Activated CD4-positive, alpha-beta T cell treated with anti-CD3 and anti-CD28 coated beads, Interleukin-2, amount 10 ng/mL, durations not matched to agents 7 days and 5 days (primary cell): Measurements from ENCODE around the gene MRPS25. TPM values are rescaled to one million over a fixed set of nuclear protein-coding genes. Genes with fewer than 3 reads are reported as not detected.

Experiments used
- CTCF ChIA-PET: fragments of 350-600 bp; sonication (Branson Sonifier 250); formaldehyde crosslinking; loops from one replicate; lab custom pipeline; 2021; ENCODE audit warnings: antibody characterized with exemption; lab: Charles Lee
- POLR2A ChIA-PET: fragments of 350-600 bp; sonication (Branson Sonifier 250); formaldehyde crosslinking; loops from one replicate; lab custom pipeline; 2021; ENCODE audit warnings: antibody characterized with exemption; lab: Charles Lee
- DNase-seq: peaks from one replicate; pipeline ENCODE4 v3.0.0-alpha.2; 2020
- H3K27ac Mint-ChIP-seq: one replicate; pipeline ENCODE4 v1.8.0; 2021; ENCODE audit warnings: mild to moderate bottlenecking, moderate library complexity, mixed read lengths
- H3K27me3 Mint-ChIP-seq: one replicate; pipeline ENCODE4 v1.8.0; 2021; ENCODE audit warnings: mixed read lengths
- H3K36me3 Mint-ChIP-seq: one replicate; pipeline ENCODE4 v1.8.0; 2021; ENCODE audit warnings: low read depth, mixed read lengths
- H3K4me1 Mint-ChIP-seq: one replicate; pipeline ENCODE4 v1.8.0; 2021; ENCODE audit warnings: mixed read lengths
- H3K4me3 Mint-ChIP-seq: one replicate; pipeline ENCODE4 v1.8.0; 2021; ENCODE audit warnings: mild to moderate bottlenecking, moderate library complexity, mixed read lengths
- H3K9me3 Mint-ChIP-seq: one replicate; pipeline ENCODE4 v1.8.0; 2021; ENCODE audit warnings: mixed read lengths
- total RNA-seq, 2 experiments: library from RNA; stranded (reverse); gene quantifications; one replicate each; pipeline ENCODE4 v1.2.3, GENCODE V29; 2021

Gene MRPS25
- total RNA-seq, 2 experiments from 2014 or later, result 49.4 to 52.9 TPM

DNA sequence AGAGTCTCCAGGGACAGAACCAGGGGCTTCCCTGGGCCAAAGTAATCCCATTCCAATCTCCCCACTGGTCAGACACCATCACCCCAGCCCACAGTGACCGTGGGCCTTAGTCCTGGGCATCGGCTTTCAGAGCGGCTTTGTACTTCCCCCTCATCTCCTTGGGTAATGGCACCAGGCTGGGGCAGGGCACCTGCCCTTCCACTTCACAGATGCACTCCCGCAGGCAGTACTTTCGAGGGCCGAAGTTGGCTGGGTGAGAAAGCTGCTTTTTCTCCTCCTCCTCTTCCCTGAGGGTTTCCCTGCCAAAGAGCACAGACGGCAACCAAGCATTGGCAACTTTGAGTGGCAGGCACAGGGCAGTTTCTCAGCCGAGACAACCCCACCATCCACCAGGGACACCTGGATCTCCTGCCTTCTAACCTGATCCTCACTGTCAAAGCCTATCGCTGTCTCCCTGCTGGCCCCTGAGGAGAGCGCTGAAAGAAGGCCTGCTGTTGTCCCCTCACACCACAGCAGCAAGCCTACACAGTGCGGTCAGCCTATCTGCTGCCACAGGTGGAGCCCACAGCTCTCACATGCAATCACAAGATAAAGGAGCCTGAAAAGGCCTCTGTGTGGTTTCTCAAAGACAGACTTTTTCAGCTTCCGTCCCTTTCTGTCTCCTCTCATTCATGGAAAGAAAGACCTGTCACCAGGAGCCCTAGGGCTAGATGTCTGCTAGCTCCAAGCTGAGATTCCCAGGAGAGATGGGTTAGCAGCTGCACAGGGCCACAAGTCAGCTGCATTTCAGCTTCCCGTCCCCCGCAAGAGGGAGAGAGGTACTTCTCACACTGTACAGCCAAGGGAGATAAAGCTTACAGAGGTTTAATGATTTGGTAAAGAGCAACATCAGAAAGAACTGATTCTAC is 12.5 kb downstream of the MRPS25 start:
- no peak for DNase-seq
- ChIA-PET CTCF (interaction anchor here (0.7 to 3.2 kb wide), 4 partner anchors 16 to 73 kb away, joined by 3 to 9 read pairs (median 3); no protein-coding TSS in a partner anchor), POLR2A (no interaction called here)
- H3K9me3 Mint-ChIP-seq, result peaks cover 2% of the 10 kb centered on the region
- no peak overlapping the region for H3K4me3 Mint-ChIP-seq
- H3K4me1 Mint-ChIP-seq, result peaks cover 39% of the 10 kb centered on the region
- no peaks in the 10 kb centered on the region for H3K27me3 Mint-ChIP-seq
- H3K27ac Mint-ChIP-seq, result no peak overlapping the region
- H3K36me3 Mint-ChIP-seq, result peaks cover 49% of the 10 kb centered on the region

DNA sequence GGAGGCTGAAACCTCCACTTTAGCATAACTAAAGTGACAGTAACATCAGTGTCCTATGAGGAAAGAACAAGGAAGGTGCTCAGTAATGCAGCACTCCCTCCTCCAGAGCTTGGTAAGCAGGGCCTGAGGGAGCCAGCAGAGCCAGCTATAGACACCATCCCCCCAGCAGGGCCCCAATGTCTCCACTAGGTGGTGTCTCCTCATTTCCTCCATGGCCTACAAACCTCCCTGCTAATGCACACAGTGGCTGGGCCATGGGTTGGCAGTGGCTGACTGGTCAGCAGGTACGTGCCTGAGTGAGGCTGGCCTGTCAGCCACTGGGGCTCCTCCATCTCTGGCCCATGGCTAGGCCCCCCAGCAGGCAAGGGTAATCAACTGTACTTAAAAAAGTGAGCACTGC is 13.6 kb downstream of the MRPS25 start:
- Mint-ChIP-seq H3K36me3 (peaks cover 48% of the 10 kb centered on the region), H3K4me3 (no peak overlapping the region), H3K27ac (peak overlapping the region; percentile 46), H3K27me3 (no peaks in the 10 kb centered on the region), H3K9me3 (peaks cover 2% of the 10 kb centered on the region), H3K4me1 (peaks cover 36% of the 10 kb centered on the region)
- ChIA-PET CTCF (interaction anchor here (0.7 to 3.2 kb wide), 10 partner anchors 9 to 51 kb away, joined by 3 to 9 read pairs (median 4); partner anchors contain the start of gene MRPS25), POLR2A (no interaction called here)
- peak; percentile 57 for DNase-seq

DNA sequence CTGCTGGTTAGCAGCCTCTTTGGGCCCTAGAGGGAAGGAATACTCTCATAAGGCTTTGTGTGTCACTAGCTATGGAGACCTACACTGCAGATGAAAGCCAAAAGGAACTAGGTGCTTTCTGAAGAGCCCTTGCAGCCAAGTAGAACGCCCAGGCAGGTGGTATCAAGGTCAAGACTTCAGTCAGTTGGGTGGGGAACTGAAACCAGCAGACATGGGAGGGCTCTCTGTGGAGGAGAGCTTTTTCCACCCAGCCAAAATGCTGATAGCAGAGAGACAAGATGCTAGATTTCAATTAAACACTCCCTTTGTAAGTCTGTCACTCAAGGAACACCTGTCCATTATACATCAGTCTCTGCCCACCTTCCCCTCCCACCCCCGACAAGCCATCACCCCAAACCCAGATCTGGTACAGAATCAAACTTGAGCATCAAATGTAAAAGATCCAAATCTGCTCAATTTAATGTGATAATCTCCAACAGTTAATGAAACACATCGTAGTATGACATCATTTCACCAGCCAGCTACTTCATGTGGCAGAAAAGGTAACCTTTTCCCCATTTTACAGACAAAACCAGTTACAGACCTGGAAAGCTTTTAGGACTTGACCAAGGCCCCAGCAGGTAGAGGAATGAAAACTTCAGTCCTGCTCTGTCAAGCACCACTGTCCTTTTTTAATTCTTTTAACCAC is 14.6 kb downstream of the MRPS25 start:
- no peaks in the 10 kb centered on the region for H3K27me3 Mint-ChIP-seq
- DNase-seq, result no peak
- peaks cover 36% of the 10 kb centered on the region for H3K4me1 Mint-ChIP-seq
- peak overlapping the region; percentile 27 for H3K27ac Mint-ChIP-seq
- ChIA-PET POLR2A (no interaction called here), CTCF (interaction anchor here (0.9 to 3.2 kb wide), 5 partner anchors 14 to 20 kb away, joined by 3 to 9 read pairs (median 4); no protein-coding TSS in a partner anchor)
- H3K9me3 Mint-ChIP-seq, result peaks cover 2% of the 10 kb centered on the region
- peaks cover 46% of the 10 kb centered on the region for H3K36me3 Mint-ChIP-seq
- no peak overlapping the region for H3K4me3 Mint-ChIP-seq

DNA sequence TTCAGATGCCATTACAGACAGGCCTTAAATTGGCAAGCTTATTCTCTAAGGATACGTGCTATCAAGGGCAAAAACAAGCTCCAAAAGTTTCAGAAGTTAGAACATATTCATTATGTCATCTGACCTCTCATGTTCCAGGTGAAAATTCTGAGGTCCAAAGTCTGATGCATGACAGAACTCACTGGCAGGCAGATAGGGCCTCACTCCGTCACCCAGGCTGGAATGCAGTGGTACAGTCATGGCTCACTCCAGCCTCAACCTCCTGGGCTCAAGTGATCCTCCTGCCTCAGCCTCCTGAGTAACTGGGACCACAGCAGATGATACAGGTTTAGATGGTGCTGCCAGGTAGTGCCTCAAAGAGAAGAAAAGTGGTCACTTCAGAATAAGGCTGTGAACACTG is 15.5 kb downstream of the MRPS25 start:
- H3K27me3 Mint-ChIP-seq, result no peaks in the 10 kb centered on the region
- POLR2A ChIA-PET, result no interaction called here
- CTCF ChIA-PET, result interaction anchor here (1.0 kb wide), 1 partner anchor 26 kb away, joined by 3 read pairs; no protein-coding TSS in a partner anchor
- no peaks in the 10 kb centered on the region for H3K9me3 Mint-ChIP-seq
- peaks cover 29% of the 10 kb centered on the region for H3K4me1 Mint-ChIP-seq
- no peak for DNase-seq
- H3K4me3 Mint-ChIP-seq, result no peak overlapping the region
- peak overlapping the region; percentile 41 for H3K27ac Mint-ChIP-seq
- H3K36me3 Mint-ChIP-seq, result peaks cover 44% of the 10 kb centered on the region

DNA sequence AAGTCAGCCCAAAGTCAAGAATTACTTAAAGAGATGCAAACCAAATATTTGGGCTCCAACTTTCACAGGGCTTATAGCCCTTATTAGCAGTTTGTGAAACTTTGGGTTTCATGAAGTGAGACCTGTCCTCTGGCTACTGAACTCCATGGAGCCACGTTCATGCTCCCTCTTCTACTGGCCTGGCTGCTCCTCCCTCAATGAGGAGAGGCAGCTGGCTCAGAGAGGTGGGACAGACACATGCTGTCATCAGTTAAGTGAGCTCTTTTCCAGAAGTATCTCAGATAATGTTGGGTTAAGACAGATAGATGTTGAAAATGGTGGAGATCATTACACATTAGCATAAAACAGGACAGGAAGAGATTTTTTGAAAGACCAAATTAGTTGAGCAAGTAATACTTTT is 19.4 kb downstream of the MRPS25 start:
- POLR2A ChIA-PET, result interaction anchor here (0.5 kb wide), 1 partner anchor 156 kb away, joined by 5 read pairs; no protein-coding TSS in a partner anchor
- Mint-ChIP-seq H3K36me3 (peaks cover 51% of the 10 kb centered on the region), H3K27ac (peak overlapping the region; percentile 67), H3K9me3 (no peaks in the 10 kb centered on the region), H3K4me3 (no peak overlapping the region), H3K27me3 (no peaks in the 10 kb centered on the region), H3K4me1 (peaks cover 17% of the 10 kb centered on the region)
- DNase-seq, result no peak
- CTCF ChIA-PET, result interaction anchor here (1.1 kb wide), 1 partner anchor 62 kb away, joined by 3 read pairs; no protein-coding TSS in a partner anchor

DNA sequence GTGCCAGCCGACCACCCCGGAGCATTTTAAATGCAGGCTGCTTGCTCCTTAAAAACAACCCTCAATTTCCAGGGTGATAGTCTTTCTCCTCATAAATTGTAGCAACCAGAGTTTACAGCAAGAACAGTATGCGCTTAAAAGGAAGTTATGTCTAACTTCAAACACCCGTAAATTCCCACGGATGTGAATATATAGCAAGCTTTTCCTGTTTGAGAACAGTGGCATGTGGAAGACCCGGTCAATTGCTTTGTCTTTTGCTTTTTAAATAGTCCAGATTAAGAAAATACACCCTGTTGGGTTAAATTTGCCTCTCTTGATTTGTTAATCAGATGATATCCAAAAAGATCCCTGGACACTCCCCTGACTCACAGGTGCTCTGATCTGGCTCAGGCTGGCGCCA is 20.8 kb downstream of the MRPS25 start:
- H3K27me3 Mint-ChIP-seq, result no peaks in the 10 kb centered on the region
- no peak for DNase-seq
- H3K9me3 Mint-ChIP-seq, result no peaks in the 10 kb centered on the region
- ChIA-PET CTCF (no interaction called here), POLR2A (interaction anchor here (0.6 kb wide), 1 partner anchor 11 kb away, joined by 3 read pairs; no protein-coding TSS in a partner anchor)
- no peak overlapping the region for H3K4me3 Mint-ChIP-seq
- H3K27ac Mint-ChIP-seq, result peak overlapping the region; percentile 25
- H3K36me3 Mint-ChIP-seq, result peaks cover 52% of the 10 kb centered on the region
- peaks cover 17% of the 10 kb centered on the region for H3K4me1 Mint-ChIP-seq

DNA sequence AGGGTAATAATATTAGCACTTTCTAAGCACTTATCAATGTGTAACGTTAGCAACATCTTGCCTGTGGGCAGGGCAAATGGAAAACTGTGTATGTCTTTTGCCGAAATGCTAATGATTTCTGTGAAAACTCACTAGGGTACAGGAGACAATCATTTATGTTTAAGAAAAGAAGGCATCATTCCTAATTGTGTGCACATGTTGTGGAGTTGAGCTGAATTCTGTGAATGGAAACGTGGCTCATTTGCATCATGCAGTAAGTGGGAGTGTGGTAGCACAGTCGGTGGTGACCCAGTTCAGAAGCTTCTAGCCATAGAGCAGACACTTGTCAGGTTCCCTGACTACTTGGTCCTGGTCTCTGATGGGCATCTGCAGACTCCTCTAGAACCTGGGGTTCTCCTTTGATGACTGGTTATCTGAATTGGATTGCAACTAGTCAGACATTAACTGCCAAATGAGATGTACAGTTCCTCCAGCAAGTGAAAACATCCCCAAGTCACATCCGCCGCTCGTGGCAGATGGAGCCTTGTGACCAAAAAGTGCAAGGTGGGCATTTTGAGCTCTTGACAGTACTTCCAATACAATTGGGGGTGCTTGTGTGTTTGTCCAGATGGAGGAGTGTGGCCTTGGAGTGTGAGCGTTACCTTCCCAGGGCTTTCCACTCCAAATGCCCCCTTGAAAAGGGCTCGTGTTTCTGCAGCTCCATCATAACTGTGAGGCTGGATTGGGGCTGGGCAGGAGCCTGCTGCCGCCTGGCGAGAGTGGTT is 21.5 kb downstream of the MRPS25 start:
- ChIA-PET POLR2A (no interaction called here), CTCF (no interaction called here)
- Mint-ChIP-seq H3K9me3 (no peaks in the 10 kb centered on the region), H3K27ac (no peak overlapping the region), H3K4me1 (peaks cover 17% of the 10 kb centered on the region), H3K4me3 (no peak overlapping the region), H3K27me3 (no peaks in the 10 kb centered on the region), H3K36me3 (peaks cover 56% of the 10 kb centered on the region)
- DNase-seq, result no peak

DNA sequence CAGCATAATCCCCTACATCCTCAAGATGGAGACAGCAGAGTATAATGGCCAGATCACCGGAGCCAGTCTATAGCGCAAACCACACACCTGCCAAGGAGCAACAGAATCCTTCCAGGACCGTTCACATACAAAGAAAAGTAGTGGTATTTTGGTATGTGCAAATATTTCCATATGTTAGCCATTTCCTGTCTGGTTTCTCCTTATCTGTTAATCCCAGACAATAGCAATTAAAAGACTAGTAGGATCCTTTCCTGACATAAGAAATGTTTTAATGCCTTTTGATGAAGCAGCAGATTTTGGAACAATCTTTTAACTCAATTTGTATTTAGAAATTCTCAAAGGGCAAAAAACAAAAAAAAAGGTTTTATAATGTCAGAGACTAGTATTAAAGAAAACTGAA is 22.2 kb downstream of the MRPS25 start:
- H3K4me3 Mint-ChIP-seq, result no peak overlapping the region
- CTCF ChIA-PET, result interaction anchor here (1.3 kb wide), 1 partner anchor 8 kb away, joined by 3 read pairs; no protein-coding TSS in a partner anchor
- POLR2A ChIA-PET, result no interaction called here
- no peak for DNase-seq
- no peaks in the 10 kb centered on the region for H3K9me3 Mint-ChIP-seq
- no peak overlapping the region for H3K27ac Mint-ChIP-seq
- H3K36me3 Mint-ChIP-seq, result peaks cover 61% of the 10 kb centered on the region
- H3K27me3 Mint-ChIP-seq, result no peaks in the 10 kb centered on the region
- peaks cover 17% of the 10 kb centered on the region for H3K4me1 Mint-ChIP-seq

DNA sequence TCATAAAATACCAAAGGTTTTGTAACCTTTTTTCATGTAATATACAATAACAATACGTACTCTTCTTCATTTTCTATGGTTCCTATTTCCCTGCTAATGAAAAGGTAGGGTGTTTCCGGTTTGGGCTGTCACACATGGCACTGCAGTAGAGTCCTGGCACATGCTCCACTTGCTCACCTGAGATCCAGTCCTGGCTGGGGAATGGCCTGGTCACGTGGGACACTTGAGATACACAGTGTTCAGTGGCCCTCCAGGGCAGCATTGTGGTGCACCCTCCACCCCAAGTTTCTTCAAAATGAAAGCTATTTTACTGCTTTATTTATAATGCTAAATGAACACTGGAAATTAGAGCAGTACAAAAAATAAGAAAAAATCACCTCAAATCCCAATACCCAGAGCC is 23.2 kb downstream of the MRPS25 start:
- ChIA-PET CTCF (interaction anchor here (0.6 to 1.3 kb wide), 2 partner anchors 9 to 320 kb away, joined by 3 to 4 read pairs; no protein-coding TSS in a partner anchor), POLR2A (no interaction called here)
- Mint-ChIP-seq H3K27me3 (no peaks in the 10 kb centered on the region), H3K36me3 (peaks cover 65% of the 10 kb centered on the region), H3K4me3 (no peak overlapping the region), H3K27ac (no peak overlapping the region), H3K9me3 (no peaks in the 10 kb centered on the region), H3K4me1 (peaks cover 17% of the 10 kb centered on the region)
- no peak for DNase-seq

DNA sequence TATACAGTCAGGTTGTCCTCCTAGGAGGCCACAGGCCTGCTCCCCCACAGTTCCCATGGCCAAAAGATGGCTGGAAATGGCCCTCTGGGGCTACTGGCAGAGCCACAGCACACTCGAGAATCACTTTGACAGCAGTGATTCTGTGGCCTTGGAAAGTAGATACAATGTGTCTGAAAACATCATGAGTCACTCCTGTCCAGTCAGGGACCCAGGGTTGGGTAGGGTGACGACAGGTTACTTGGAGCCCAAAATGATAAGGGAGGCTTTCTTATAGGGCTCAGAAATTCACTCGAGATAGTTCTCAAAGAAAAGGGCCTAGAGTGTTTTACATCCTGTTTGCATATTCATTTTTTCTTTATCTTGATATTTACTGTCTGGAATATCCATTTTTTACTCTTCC is 24.3 kb downstream of the MRPS25 start:
- ChIA-PET POLR2A (no interaction called here), CTCF (no interaction called here)
- Mint-ChIP-seq H3K27ac (no peak overlapping the region), H3K36me3 (peaks cover 59% of the 10 kb centered on the region), H3K27me3 (no peaks in the 10 kb centered on the region), H3K4me3 (no peak overlapping the region), H3K9me3 (no peaks in the 10 kb centered on the region), H3K4me1 (peaks cover 14% of the 10 kb centered on the region)
- no peak for DNase-seq

DNA sequence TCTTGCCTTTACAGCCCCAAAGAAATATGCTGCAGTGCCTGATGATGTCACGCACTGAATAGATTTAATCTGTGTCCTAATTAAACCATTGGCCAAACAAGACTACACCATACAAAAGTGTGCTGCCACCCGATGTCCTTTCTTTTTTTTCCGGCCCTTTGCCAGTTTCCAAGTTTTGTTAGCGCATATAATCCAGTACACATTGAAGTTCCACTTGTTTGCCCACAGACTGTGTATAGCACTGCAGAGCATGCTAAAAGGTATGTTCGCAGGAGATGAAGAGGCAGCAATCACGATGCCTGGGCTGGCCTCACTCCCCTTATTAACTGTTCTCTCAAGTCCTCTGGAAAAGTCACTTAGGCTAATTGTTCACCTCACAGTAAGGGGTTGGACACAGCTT is 26.8 kb downstream of the MRPS25 start:
- POLR2A ChIA-PET, result no interaction called here
- H3K27ac Mint-ChIP-seq, result no peak overlapping the region
- H3K27me3 Mint-ChIP-seq, result no peaks in the 10 kb centered on the region
- no peak for DNase-seq
- no peaks in the 10 kb centered on the region for H3K9me3 Mint-ChIP-seq
- peaks cover 48% of the 10 kb centered on the region for H3K36me3 Mint-ChIP-seq
- no peaks in the 10 kb centered on the region for H3K4me1 Mint-ChIP-seq
- H3K4me3 Mint-ChIP-seq, result no peak overlapping the region
- CTCF ChIA-PET, result interaction anchor here (1.5 to 2.9 kb wide), 2 partner anchors 9 to 14 kb away, joined by 3 to 9 read pairs; no protein-coding TSS in a partner anchor

DNA sequence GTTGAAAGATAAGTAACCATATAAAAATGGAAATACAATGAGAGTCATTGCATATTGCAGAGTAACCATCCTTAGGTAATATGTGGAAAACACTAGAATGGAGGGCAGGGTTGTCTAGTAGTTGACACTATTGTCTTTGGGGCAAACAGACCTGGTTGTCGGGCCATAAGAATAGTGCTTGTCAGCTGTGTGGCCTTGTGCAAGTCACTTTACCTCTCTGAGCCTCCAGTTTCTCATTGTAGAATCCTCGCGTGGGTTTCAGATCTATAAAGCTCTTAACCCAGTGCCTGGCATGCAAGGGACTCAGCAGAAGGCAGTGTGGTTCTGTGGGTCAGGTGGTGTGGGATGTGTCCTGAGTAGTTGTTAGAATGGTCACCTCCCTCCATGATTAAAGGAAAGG is 32.0 kb downstream of the MRPS25 start:
- DNase-seq, result no peak
- Mint-ChIP-seq H3K27me3 (no peaks in the 10 kb centered on the region), H3K4me1 (no peaks in the 10 kb centered on the region), H3K4me3 (no peak overlapping the region), H3K36me3 (peaks cover 44% of the 10 kb centered on the region), H3K9me3 (no peaks in the 10 kb centered on the region), H3K27ac (no peak overlapping the region)
- ChIA-PET CTCF (interaction anchor here (0.7 to 1.0 kb wide), 2 partner anchors 18 to 20 kb away, joined by 4 read pairs; no protein-coding TSS in a partner anchor), POLR2A (no interaction called here)
